Measurements from ENCODE around the gene SHLD1. TPM values are rescaled to one million over a fixed set of nuclear protein-coding genes. Genes with fewer than 3 reads are reported as not detected.

Gene SHLD1
- total RNA-seq, 4 donors from 2014 or later: 1.2 to 4.0 (median 3.2) TPM

- DNase-seq (ENCODE audit: low spot score): no peak
- TF ChIP-seq CTCF (IDR thresholded peaks at IDR 0.05): no peak
- no peak for ATAC-seq (ENCODE audit: low FRiP score)
Observed at GRCh38 chr20:5751856-5752255, 1.7 kb downstream of the SHLD1 start.

- DNase-seq (ENCODE audit: low spot score): no peak
- ATAC-seq (ENCODE audit: low FRiP score): no peak
- no peak for TF ChIP-seq CTCF (IDR thresholded peaks at IDR 0.05)
Observed at GRCh38 chr20:5753814-5754213, 3.6 kb downstream of the SHLD1 start.

GRCh38 chr20:5757949-5758348, 7.7 kb downstream of the SHLD1 start:
- TF ChIP-seq CTCF (IDR thresholded peaks at IDR 0.05): no peak
- DNase-seq (ENCODE audit: low spot score) (no peak), ATAC-seq (ENCODE audit: low FRiP score) (no peak)

GRCh38 chr20:5766085-5766764, 16.0 kb downstream of the SHLD1 start:
- no peak for DNase-seq (ENCODE audit: low spot score)
- TF ChIP-seq CTCF (IDR thresholded peaks at IDR 0.05): no peak
- no peak for ATAC-seq (ENCODE audit: low FRiP score)

GRCh38 chr20:5767493-5768098, 17.4 kb downstream of the SHLD1 start:
- ATAC-seq (ENCODE audit: low FRiP score): no peak
- no peak for TF ChIP-seq CTCF (IDR thresholded peaks at IDR 0.05)
- no peak for DNase-seq (ENCODE audit: low spot score)

GRCh38 chr20:5770231-5770986, 20.2 kb downstream of the SHLD1 start:
- no peak for TF ChIP-seq CTCF (IDR thresholded peaks at IDR 0.05)
- ATAC-seq (ENCODE audit: low FRiP score) (no peak), DNase-seq (ENCODE audit: low spot score) (no peak)
